GM20000 (cell line): ENCODE measurements around the gene ARID3A.

ENCODE experiments used
- DNase-seq: peaks from one replicate; pipeline ENCODE4 v3.0.0; 2012; ENCODE audit warnings: low spot score
- CTCF ChIP-seq: IDR thresholded peaks from 2 replicates; pipeline ENCODE4 v1.5.1; 2012; ENCODE audit warnings: mild to moderate bottlenecking, control low read depth; ENCODE audit errors: extremely low read depth, missing control alignments

The ARID3A gene

GRCh38 chr19:926589-927350 is 935 bp downstream of the ARID3A start:
- no peak for TF ChIP-seq CTCF
- peak; percentile 89 for DNase-seq

GRCh38 chr19:927351-927779 is 1.5 kb downstream of the ARID3A start:
- TF ChIP-seq CTCF = no peak
- DNase-seq = peak; percentile 65

- DNase-seq = no peak
- TF ChIP-seq CTCF = no peak
These were observed 2.1 kb downstream of the ARID3A start for GRCh38 chr19:927780-928401.

GRCh38 chr19:928471-929202 is 2.8 kb downstream of the ARID3A start:
- TF ChIP-seq CTCF = no peak
- no peak for DNase-seq

- DNase-seq = no peak
These were observed 3.5 kb downstream of the ARID3A start for GRCh38 chr19:929203-929890.

GRCh38 chr19:929891-930258 is 4.0 kb downstream of the ARID3A start:
- no peak for DNase-seq
- TF ChIP-seq CTCF = no peak

More at GRCh38 chr19:929203-929890, 3.5 kb downstream of the ARID3A start:
- TF ChIP-seq CTCF = no peak
